GM12873 (cell line): Measurements from ENCODE around the gene CDHR1.

Experiments used
- TF ChIP-seq, protein P1 (sequence below): IDR thresholded peaks from 2 replicates; pipeline ENCODE4 v1.5.1; 2012; ENCODE audit warnings: low read depth, mild to moderate bottlenecking, moderate library complexity, low read length, control low read depth; ENCODE audit not compliant: insufficient read depth; ENCODE audit errors: missing control alignments

CDHR1 gene

DNA sequence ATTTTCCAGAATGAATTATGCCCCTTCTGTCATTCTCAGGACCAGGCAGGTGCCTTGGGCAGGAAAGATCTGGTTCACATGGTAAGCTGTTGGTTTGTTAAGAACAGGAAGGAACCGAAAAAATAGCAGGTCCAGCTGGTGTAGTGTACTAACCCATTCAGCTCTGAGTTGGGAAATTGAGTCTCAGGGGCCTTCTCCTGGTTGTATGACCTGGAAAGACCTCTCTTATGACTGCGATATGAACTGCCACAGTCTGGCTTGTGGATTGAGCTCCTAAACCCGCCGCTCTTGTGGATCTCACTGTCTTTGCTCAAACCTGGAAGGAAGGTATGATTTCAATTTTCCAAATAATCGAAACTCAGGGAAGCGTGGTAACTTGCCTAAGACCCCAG lies 42.5 kb downstream of the CDHR1 start:
- TF ChIP-seq, protein P1, sequence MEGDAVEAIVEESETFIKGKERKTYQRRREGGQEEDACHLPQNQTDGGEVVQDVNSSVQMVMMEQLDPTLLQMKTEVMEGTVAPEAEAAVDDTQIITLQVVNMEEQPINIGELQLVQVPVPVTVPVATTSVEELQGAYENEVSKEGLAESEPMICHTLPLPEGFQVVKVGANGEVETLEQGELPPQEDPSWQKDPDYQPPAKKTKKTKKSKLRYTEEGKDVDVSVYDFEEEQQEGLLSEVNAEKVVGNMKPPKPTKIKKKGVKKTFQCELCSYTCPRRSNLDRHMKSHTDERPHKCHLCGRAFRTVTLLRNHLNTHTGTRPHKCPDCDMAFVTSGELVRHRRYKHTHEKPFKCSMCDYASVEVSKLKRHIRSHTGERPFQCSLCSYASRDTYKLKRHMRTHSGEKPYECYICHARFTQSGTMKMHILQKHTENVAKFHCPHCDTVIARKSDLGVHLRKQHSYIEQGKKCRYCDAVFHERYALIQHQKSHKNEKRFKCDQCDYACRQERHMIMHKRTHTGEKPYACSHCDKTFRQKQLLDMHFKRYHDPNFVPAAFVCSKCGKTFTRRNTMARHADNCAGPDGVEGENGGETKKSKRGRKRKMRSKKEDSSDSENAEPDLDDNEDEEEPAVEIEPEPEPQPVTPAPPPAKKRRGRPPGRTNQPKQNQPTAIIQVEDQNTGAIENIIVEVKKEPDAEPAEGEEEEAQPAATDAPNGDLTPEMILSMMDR, result no peak

DNA sequence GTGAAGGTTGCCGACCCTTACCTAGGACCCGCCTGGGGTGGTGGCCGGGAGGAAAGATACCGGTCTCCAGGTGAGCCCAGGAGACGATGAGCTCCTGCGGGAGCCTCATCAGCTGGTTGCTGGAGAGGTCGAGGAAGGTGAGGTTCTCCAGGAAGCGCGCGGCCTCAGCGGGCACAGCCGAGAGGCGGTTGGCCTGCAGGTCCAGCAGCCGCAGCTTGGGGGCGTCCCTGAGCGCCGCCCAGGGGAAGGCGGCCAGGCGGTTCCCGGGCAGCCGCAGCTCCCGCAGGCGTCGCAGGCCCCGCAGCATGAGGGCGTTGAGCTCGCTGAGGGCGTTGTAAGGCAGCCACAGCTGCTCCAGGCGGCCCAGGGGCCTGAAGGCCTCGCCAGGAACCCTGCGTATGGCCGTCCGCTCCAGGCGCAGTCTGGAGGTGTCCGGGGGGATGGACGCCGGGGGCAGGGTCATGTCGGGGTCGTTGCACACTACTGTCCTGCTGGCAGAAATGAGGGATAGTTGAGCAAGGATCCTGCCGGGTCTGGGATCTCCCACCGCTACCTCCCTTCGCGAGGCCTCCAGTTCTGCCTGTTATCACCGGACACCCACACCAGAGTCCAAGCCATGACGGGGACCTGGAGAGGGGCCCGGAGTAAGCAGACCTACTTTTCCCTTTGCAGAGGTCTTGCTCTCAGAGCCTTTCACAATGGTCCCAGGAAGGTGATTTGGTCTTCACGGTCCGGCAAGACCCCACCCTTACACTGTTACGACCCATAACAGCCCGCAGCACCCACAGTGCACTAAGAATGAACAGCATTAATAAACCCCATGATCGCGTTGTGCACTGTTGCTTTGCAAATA lies 43.1 kb downstream of the CDHR1 start:
- TF ChIP-seq, protein P1, result peak; percentile 15

DNA sequence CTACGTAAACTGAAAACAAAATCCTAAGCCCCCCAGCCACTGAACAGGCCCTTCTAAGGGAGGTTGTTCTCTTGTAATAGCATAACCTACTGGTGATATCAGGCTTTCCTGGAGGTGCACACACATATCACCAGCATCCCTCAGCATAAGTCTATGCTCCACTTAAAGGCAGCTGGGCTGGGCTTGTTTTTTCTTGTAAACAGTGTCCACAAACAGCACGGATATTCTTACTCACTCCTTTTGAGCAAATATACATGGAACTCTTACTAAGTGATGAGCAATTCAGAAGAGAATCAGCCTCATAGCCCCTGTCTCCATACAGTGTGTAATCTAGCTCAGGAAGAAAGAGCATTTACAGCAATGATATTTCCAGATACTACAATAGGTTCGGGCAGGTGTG lies 44.6 kb downstream of the CDHR1 start:
- TF ChIP-seq, protein P1, result no peak

DNA sequence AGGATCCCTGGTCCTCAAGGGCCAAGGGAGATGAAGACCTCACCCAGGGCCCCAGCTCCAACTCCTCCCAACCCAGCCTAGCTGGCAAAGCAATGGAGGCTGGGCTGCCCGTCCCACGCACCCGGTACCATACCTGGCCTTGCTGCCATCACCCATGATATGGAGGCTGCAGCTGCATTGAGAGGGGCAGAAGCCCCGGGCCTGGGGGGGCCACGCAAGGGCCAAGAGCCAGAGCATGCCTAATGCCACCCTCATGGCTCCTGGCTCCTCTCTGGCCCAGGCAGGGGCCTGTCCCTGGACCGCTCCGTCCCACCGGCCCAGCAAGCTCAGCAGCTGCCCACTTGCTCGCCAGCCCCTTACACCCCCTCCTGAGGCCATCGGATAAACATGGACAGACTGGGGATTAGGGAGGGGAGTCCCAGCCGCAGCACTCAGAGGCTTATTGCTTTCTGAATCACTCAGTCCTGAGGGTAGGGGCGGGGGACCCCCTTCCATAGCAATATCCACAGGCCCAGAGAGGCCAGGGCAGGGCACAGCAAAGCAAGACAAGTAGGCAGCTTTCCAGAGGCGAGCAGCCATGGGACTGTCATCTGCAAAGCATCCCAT lies 47.0 kb downstream of the CDHR1 start, which contains the start of gene LRIT1:
LRIT1 (minus strand) TSS at position 362 of the 606 bp plus-strand sequence; CDS start at position 255, 107 bp downstream.
- TF ChIP-seq, protein P1, result no peak

DNA sequence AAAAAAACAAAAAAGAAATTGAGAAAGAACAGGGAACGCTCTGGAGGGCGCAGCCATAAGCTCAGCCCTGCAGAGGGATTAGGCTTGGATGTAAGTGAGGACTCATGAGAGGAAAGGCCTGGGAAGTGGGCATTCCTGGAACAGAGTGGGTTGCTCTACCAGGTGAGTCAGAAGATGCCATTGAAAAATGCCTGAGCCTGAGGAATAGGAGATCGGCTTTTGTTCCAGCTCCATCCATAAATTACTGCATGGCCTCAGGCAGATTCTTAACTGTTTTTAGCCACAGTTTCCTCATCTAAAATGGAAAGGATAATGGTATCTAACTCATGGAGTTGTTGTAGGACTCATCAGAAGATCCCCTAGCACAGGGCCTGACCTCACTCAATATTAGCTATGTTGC lies 49.4 kb downstream of the CDHR1 start:
- TF ChIP-seq, protein P1, result no peak

DNA sequence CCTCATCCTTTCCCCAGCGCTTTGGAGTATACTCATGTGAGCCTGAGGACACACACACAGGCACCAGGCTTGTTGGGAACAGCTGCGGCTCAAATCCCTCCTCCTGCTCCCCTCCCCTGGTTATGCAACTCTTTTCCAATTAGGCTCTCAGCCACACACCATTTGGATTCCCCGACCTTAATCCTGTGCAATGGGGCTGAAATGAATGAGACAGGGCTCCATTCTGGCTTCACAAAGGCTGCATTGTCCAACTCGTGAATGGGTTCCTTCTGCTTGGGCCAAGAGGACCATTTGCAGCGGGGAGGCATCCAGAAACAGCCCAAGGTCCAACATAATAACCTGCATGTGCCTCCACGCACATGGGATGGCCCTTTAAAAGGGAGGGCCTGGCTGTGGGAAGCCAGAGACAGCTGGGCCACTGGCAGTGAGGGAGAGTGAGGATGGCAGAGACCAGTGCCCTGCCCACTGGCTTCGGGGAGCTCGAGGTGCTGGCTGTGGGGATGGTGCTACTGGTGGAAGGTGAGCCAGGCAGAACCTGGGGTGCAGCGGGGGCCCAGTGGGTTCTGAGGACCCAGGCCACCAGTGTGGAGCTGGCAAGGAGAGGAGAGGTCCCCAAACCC lies 50.4 kb downstream of the CDHR1 start, which contains the start of gene RGR:
RGR (plus strand) TSS at position 403 of the 620 bp plus-strand sequence; CDS start at position 441, 38 bp downstream.
- TF ChIP-seq, protein P1, result no peak

DNA sequence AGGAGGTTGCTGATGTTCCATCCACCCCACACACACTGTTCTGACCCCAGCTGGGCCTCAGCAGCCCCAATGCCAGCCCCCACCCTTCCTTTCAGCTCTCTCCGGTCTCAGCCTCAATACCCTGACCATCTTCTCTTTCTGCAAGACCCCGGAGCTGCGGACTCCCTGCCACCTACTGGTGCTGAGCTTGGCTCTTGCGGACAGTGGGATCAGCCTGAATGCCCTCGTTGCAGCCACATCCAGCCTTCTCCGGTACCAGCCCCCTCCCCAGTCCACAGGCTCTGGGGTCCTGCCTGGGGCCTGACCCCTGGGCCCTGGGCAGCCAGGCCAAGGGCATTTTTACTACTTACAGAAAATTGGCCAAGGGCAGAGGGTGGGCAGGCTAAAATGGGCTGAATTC lies 53.2 kb downstream of the CDHR1 start:
- TF ChIP-seq, protein P1, result no peak
